AG10803 (cell line): ENCODE data around the gene FILIP1L.

Source experiments
- DNase-seq: peaks from one replicate; pipeline ENCODE4 v3.0.0; 2010; ENCODE audit warnings: low read depth
- H3K4me3 ChIP-seq: 2 replicates; pipeline ENCODE4 v1.5.1; 2011; ENCODE audit warnings: mild to moderate bottlenecking, low read length, control low read depth
- TF ChIP-seq, protein P1 (sequence below): conservative IDR thresholded peaks from 2 replicates; pipeline ENCODE4 v1.5.1; 2011; ENCODE audit warnings: mild to moderate bottlenecking, low read length, control low read depth, inconsistent platforms

FILIP1L gene

DNA sequence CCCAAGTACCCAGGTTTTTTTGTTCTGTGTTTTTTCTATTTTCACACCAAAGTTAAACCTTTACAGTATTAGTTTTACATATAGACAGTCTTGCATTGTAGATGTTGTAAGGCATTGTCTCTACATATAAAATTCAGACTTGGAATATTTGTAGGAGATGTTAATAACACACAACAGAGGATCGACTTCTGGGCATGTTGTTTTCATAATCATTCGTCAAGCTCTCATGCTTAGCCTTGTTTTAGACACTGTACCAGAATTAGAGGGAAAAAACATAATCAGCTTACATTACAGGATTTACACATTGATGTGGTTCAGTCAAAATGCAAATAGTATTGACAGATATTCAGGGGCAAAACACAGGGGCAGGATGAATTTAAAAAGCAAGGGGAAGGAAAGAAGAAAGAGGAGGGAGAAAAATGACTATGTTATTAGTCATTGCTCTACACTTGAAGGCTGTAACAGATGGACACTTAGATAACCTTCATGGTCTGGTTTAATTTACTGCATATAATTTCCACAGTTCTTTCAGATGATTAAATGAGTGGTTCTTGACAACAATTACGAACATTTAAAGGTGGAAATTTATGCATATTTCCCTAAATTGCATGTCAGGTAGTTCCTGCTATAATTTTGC is 289.2 kb downstream of the FILIP1L start:
- H3K4me3 ChIP-seq = no peak overlapping the region
- TF ChIP-seq, protein P1, sequence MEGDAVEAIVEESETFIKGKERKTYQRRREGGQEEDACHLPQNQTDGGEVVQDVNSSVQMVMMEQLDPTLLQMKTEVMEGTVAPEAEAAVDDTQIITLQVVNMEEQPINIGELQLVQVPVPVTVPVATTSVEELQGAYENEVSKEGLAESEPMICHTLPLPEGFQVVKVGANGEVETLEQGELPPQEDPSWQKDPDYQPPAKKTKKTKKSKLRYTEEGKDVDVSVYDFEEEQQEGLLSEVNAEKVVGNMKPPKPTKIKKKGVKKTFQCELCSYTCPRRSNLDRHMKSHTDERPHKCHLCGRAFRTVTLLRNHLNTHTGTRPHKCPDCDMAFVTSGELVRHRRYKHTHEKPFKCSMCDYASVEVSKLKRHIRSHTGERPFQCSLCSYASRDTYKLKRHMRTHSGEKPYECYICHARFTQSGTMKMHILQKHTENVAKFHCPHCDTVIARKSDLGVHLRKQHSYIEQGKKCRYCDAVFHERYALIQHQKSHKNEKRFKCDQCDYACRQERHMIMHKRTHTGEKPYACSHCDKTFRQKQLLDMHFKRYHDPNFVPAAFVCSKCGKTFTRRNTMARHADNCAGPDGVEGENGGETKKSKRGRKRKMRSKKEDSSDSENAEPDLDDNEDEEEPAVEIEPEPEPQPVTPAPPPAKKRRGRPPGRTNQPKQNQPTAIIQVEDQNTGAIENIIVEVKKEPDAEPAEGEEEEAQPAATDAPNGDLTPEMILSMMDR = no peak
- DNase-seq = no peak

DNA sequence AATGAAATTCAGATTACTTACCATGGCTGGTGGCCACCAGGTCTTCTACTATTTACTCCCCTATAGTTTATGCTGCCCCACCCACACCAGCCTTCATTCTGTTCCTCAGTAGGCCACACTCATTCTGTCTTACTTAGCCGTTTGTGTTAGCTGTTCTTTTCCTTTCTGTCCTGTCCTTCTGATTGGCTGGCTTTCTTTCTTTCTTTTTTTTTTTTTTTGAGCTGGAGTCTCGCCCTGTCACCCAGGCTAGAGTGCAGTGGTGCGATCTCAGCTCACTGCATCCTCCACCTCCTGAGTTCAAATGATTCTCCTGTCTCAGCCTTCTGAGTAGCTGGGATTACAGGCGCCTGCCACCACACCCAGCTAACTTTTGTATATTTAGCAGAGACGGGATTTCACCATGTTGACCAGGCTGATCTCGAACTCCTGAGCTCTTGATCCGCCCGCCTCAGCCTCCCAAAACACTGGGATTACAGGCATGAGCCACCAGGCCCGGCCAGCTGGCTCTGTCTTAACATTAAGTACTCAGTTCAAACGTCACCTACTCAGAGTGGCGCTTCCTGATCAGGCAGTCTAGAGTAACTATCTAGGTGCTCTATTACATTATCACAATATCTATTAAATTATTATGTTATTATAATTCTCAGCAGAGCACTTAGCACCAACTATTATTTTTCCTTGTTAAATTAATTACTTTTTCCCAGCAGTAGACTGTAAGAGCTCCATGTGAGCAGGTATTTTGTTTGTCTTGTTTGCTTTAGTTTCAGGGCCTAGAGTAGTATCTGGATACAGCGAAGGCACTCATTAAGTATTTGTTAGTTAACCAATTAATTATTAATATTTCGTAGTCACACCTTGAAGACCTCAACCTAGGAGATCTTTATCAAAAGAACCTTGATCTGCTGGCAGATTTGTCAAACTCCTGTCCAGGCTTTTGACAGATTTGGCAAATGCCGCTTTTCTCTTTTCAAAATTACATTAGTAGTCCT is 290.3 kb downstream of the FILIP1L start:
- TF ChIP-seq, protein P1 = no peak
- H3K4me3 ChIP-seq = no peak overlapping the region
- DNase-seq = no peak

DNA sequence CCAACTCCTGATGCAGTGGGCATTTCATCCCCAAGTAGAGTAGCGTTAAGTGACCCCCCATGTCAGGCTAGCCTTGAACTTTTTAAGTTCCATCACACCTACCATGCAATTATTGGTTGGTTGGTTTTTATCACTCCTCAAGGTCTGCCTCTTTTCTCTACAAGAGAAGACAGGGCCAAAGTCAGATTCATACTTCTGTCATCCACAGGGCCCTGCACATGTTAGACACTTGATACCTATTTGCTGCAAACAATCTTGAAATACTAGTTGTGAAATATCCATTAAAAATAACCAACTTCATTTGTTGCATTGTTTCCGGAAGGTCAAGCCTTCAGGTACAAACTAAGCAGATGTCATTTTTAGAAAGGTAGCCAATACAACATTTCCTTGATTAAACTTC is 295.5 kb downstream of the FILIP1L start:
- TF ChIP-seq, protein P1 = no peak
- H3K4me3 ChIP-seq = no peak overlapping the region; the same call in 1 of the 2 replicates
- no peak for DNase-seq

DNA sequence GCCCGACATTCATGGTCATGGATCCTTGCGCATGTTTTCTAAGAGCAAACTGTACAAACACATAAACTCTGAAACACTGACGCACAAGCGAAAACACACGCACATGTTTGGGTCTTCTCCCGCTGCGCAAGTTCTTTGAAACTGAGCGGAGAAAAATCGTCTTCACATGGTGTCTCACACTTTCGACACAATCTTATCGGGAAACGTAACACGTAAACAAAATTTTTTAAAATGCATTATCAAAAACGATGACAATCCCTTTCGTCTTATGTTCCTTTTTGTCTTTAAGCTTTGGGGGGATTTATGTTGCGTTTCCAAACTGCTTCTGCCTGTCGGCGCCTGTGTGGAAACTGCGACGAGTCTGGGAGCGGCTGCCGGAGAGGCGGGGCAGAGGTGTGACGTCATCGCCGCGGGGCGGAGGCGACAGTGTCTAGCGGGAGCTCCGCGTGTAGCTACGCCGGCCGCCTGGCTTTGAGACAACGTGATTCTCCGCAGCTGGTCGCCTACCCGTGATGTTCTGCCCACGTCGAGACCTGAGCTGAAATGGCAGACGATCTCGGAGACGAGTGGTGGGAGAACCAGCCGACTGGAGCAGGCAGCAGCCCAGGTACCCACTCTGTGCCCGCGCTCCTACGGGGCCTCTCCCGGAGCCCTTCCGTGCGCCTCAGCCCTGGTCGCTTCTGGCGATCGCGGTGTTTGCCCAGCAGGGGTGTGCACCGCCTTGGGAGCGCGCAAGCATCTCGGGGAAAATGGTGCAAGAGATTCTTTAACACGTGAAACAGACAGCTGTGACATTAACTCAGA is 296.7 kb downstream of the FILIP1L start, which contains the start of gene CMSS1:
Gene CMSS1 (plus strand): TSS at position 426 of the 804 bp plus-strand sequence.
- peak; percentile 88 for DNase-seq
- H3K4me3 ChIP-seq = peak within 1 kb of the TSS; percentile 92
- TF ChIP-seq, protein P1 = peak; percentile 42

DNA sequence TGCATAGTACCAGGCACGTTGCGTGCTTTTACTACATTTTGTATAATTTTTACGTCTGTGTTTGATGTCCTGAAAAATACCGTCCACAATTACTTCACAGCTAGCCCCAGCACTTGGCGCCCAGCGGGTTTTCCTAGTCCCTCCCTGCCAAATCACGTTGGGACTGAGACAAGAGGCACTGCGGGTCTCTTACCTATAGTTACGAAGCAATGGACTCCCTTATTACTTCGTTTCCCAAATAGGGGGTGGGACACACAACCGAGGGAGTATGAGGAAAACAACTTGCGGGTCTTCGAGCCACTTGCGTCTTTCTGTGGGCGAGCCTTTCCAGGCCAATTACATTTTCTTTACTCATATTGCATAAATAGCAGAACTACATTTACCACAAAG is 297.3 kb downstream of the FILIP1L start:
- no peak for DNase-seq
- TF ChIP-seq, protein P1 = no peak
- H3K4me3 ChIP-seq = peak overlapping the region; percentile 92

DNA sequence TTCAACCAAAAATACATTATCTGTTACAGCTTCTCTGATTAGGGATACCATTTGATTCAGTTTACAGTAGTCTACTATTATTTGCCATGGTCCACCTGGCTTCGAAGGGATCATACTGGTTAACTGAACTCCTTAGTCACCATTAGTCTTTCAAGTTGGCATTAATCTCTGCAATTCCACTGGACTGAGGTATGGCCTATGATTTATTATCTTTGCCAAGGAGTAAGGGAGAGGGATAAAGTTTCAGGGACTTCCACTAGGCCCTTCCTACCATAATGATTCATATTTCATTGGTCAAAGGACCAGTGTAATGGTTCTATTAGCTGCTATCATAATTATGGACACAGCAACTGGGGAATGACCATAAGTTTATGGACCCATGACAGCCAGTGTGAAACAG is 303.9 kb downstream of the FILIP1L start:
- DNase-seq = no peak
- TF ChIP-seq, protein P1 = no peak
- H3K4me3 ChIP-seq = no peak overlapping the region
